Esophagus squamous epithelium (tissue), 4 donors: ENCODE results near the gene PLXNB2.
"Not testable (repeated sequence)": the region's sequence is repeated elsewhere in the genome, so short reads cannot be mapped to it uniquely, and the experiment has no call there.

ENCODE experiments used
- CTCF ChIP-seq, 6 experiments: fragments of 450-650 bp in 4 of 6; fragments of 200-600 bp in 2 of 6; sonication (generic) in 2 of 6; IDR thresholded peaks; one replicate each; pipeline ENCODE4 v1.5.1; 2016 to 2019; ENCODE audit warnings: antibody characterized with exemption in 6 of 6, mild to moderate bottlenecking in 4 of 6, moderate library complexity in 4 of 6
- POLR2A ChIP-seq, 4 donors: fragments of 450-650 bp; IDR thresholded peaks; one replicate each; pipeline ENCODE4 v1.6.1; 2017; ENCODE audit warnings: antibody characterized with exemption in 4 of 4, mild to moderate bottlenecking in 4 of 4, moderate library complexity in 3 of 4

- TF ChIP-seq CTCF, POLR2A (IDR thresholded peaks at IDR 0.05): not testable (repeated sequence)
Observed at GRCh38 chr22:50334433-50334832, 27.0 kb upstream of the PLXNB2 start.
